ENCODE measurements around the gene ZNHIT3. TPM values are rescaled to one million over a fixed set of nuclear protein-coding genes. Genes with fewer than 3 reads are reported as not detected.
"Not testable (repeated sequence)": the region's sequence is repeated elsewhere in the genome, so short reads cannot be mapped to it uniquely, and the experiment has no call there.

ZNHIT3 gene
- total RNA-seq, 2 donors from 2014 or later, result 47.9 to 57.6 TPM

- Mint-ChIP-seq H3K36me3 (ENCODE audit: low read depth) (no peaks in the 10 kb centered on the region), H3K9me3 (no peaks in the 10 kb centered on the region), H3K27me3 (peaks cover 21% of the 10 kb centered on the region), H3K4me1 (no peaks in the 10 kb centered on the region), H3K27ac (no peak overlapping the region), H3K4me3 (no peak overlapping the region)
- ATAC-seq (replicated peaks), result no peak
These were observed 16.7 kb upstream of the ZNHIT3 start for GRCh38 chr17:36469733-36470132.

- Mint-ChIP-seq H3K4me1 (no peaks in the 10 kb centered on the region), H3K4me3 (no peak overlapping the region), H3K27me3 (peaks cover 17% of the 10 kb centered on the region), H3K36me3 (ENCODE audit: low read depth) (no peaks in the 10 kb centered on the region), H3K9me3 (no peaks in the 10 kb centered on the region), H3K27ac (no peak overlapping the region)
- ATAC-seq (replicated peaks), result no peak
These were observed 16.0 kb upstream of the ZNHIT3 start for GRCh38 chr17:36470499-36470898.

- H3K27me3 Mint-ChIP-seq, result peaks cover 15% of the 10 kb centered on the region
- no peak overlapping the region for H3K4me3 Mint-ChIP-seq
- no peak for ATAC-seq (replicated peaks)
- no peaks in the 10 kb centered on the region for H3K9me3 Mint-ChIP-seq
- no peaks in the 10 kb centered on the region for H3K36me3 Mint-ChIP-seq (ENCODE audit: low read depth)
- no peaks in the 10 kb centered on the region for H3K4me1 Mint-ChIP-seq
- H3K27ac Mint-ChIP-seq, result no peak overlapping the region
These were observed 11.9 kb upstream of the ZNHIT3 start for GRCh38 chr17:36474571-36474970.

- H3K27ac Mint-ChIP-seq, result no peak overlapping the region
- H3K4me3 Mint-ChIP-seq, result no peak overlapping the region
- no peak for ATAC-seq (replicated peaks)
- no peaks in the 10 kb centered on the region for H3K9me3 Mint-ChIP-seq
- H3K36me3 Mint-ChIP-seq (ENCODE audit: low read depth), result no peaks in the 10 kb centered on the region
- H3K4me1 Mint-ChIP-seq, result no peaks in the 10 kb centered on the region
- H3K27me3 Mint-ChIP-seq, result peaks cover 18% of the 10 kb centered on the region
These were observed 11.0 kb upstream of the ZNHIT3 start for GRCh38 chr17:36475346-36475970.

GRCh38 chr17:36481829-36482228 lies 4.7 kb upstream of the ZNHIT3 start:
- Mint-ChIP-seq H3K4me1 (peaks cover 13% of the 10 kb centered on the region), H3K27me3 (peaks cover 22% of the 10 kb centered on the region), H3K4me3 (peak overlapping the region; percentile 54), H3K9me3 (no peaks in the 10 kb centered on the region), H3K36me3 (ENCODE audit: low read depth) (peaks cover 6% of the 10 kb centered on the region), H3K27ac (no peak overlapping the region)
- ATAC-seq (replicated peaks), result no peak

GRCh38 chr17:36482611-36483504 lies 3.6 kb upstream of the ZNHIT3 start:
- ATAC-seq (replicated peaks), result peak; percentile 77
- Mint-ChIP-seq H3K36me3 (ENCODE audit: low read depth) (peaks cover 13% of the 10 kb centered on the region), H3K27ac (no peak overlapping the region), H3K27me3 (peaks cover 22% of the 10 kb centered on the region), H3K4me3 (peak overlapping the region; percentile 68), H3K9me3 (no peaks in the 10 kb centered on the region), H3K4me1 (peaks cover 13% of the 10 kb centered on the region)

- not testable (repeated sequence) for ATAC-seq (replicated peaks)
These were observed 2.5 kb upstream of the ZNHIT3 start for GRCh38 chr17:36484021-36484420.

GRCh38 chr17:36485027-36485426 lies 1.5 kb upstream of the ZNHIT3 start:
- peaks cover 24% of the 10 kb centered on the region for H3K4me1 Mint-ChIP-seq
- peaks cover 29% of the 10 kb centered on the region for H3K36me3 Mint-ChIP-seq (ENCODE audit: low read depth)
- no peak for ATAC-seq (replicated peaks)
- H3K4me3 Mint-ChIP-seq, result peak overlapping the region; percentile 95
- H3K27me3 Mint-ChIP-seq, result peaks cover 15% of the 10 kb centered on the region
- no peak overlapping the region for H3K27ac Mint-ChIP-seq
- H3K9me3 Mint-ChIP-seq, result no peaks in the 10 kb centered on the region

More at GRCh38 chr17:36484021-36484420, 2.5 kb upstream of the ZNHIT3 start:
- H3K9me3 Mint-ChIP-seq, H3K27ac Mint-ChIP-seq: not testable (repeated sequence)
- Mint-ChIP-seq H3K27me3 (peaks cover 22% of the 10 kb centered on the region), H3K36me3 (ENCODE audit: low read depth) (peaks cover 19% of the 10 kb centered on the region), H3K4me3 (peak overlapping the region; percentile 68), H3K4me1 (peaks cover 18% of the 10 kb centered on the region)

GRCh38 chr17:36485805-36486203 lies 677 bp upstream of the ZNHIT3 start:
- H3K27me3 Mint-ChIP-seq, result peaks cover 11% of the 10 kb centered on the region
- H3K4me3 Mint-ChIP-seq, result peak overlapping the region; percentile 95
- ATAC-seq (replicated peaks), result no peak

GRCh38 chr17:36493956-36494355 lies 7.5 kb downstream of the ZNHIT3 start:
- Mint-ChIP-seq H3K27ac (peak overlapping the region; percentile 8), H3K4me1 (peaks cover 14% of the 10 kb centered on the region), H3K36me3 (ENCODE audit: low read depth) (peaks cover 97% of the 10 kb centered on the region), H3K27me3 (no peaks in the 10 kb centered on the region), H3K4me3 (no peak overlapping the region), H3K9me3 (no peaks in the 10 kb centered on the region)
- no peak for ATAC-seq (replicated peaks)

More at GRCh38 chr17:36485805-36486203, 677 bp upstream of the ZNHIT3 start:
- H3K27ac Mint-ChIP-seq, result peak overlapping the region; percentile 98
- H3K36me3 Mint-ChIP-seq (ENCODE audit: low read depth), result peaks cover 34% of the 10 kb centered on the region
- H3K9me3 Mint-ChIP-seq, result no peaks in the 10 kb centered on the region
- peaks cover 28% of the 10 kb centered on the region for H3K4me1 Mint-ChIP-seq

GRCh38 chr17:36494674-36495073 lies 8.2 kb downstream of the ZNHIT3 start:
- no peak for ATAC-seq (replicated peaks)
- peaks cover 96% of the 10 kb centered on the region for H3K36me3 Mint-ChIP-seq (ENCODE audit: low read depth)

GRCh38 chr17:36495076-36495578 lies 8.6 kb downstream of the ZNHIT3 start:
- peak overlapping the region; percentile 25 for H3K27ac Mint-ChIP-seq
- no peaks in the 10 kb centered on the region for H3K9me3 Mint-ChIP-seq
- peaks cover 94% of the 10 kb centered on the region for H3K36me3 Mint-ChIP-seq (ENCODE audit: low read depth)
- no peak overlapping the region for H3K4me3 Mint-ChIP-seq
- peaks cover 6% of the 10 kb centered on the region for H3K4me1 Mint-ChIP-seq
- H3K27me3 Mint-ChIP-seq, result no peaks in the 10 kb centered on the region
- no peak for ATAC-seq (replicated peaks)

More at GRCh38 chr17:36494674-36495073, 8.2 kb downstream of the ZNHIT3 start:
- no peaks in the 10 kb centered on the region for H3K9me3 Mint-ChIP-seq
- no peaks in the 10 kb centered on the region for H3K27me3 Mint-ChIP-seq
- no peak overlapping the region for H3K4me3 Mint-ChIP-seq
- H3K4me1 Mint-ChIP-seq, result peaks cover 10% of the 10 kb centered on the region
- H3K27ac Mint-ChIP-seq, result peak overlapping the region; percentile 25

- peaks cover 95% of the 10 kb centered on the region for H3K36me3 Mint-ChIP-seq (ENCODE audit: low read depth)
- no peaks in the 10 kb centered on the region for H3K9me3 Mint-ChIP-seq
- peaks cover 3% of the 10 kb centered on the region for H3K4me1 Mint-ChIP-seq
- no peak for ATAC-seq (replicated peaks)
- no peak overlapping the region for H3K27ac Mint-ChIP-seq
- H3K27me3 Mint-ChIP-seq, result no peaks in the 10 kb centered on the region
- no peak overlapping the region for H3K4me3 Mint-ChIP-seq
These were observed 9.7 kb downstream of the ZNHIT3 start for GRCh38 chr17:36496018-36496789.

GRCh38 chr17:36498155-36498554 lies 11.7 kb downstream of the ZNHIT3 start:
- Mint-ChIP-seq H3K9me3 (no peaks in the 10 kb centered on the region), H3K27ac (no peak overlapping the region), H3K36me3 (ENCODE audit: low read depth) (peaks cover 91% of the 10 kb centered on the region), H3K27me3 (no peaks in the 10 kb centered on the region), H3K4me3 (no peak overlapping the region), H3K4me1 (no peaks in the 10 kb centered on the region)
- no peak for ATAC-seq (replicated peaks)
